ENCODE data around the gene GHITM. TPM values are rescaled to one million over a fixed set of nuclear protein-coding genes. Genes with fewer than 3 reads are reported as not detected.

Gene GHITM, protein sequence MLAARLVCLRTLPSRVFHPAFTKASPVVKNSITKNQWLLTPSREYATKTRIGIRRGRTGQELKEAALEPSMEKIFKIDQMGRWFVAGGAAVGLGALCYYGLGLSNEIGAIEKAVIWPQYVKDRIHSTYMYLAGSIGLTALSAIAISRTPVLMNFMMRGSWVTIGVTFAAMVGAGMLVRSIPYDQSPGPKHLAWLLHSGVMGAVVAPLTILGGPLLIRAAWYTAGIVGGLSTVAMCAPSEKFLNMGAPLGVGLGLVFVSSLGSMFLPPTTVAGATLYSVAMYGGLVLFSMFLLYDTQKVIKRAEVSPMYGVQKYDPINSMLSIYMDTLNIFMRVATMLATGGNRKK
- polyA plus RNA-seq = 378 and 423 TPM in 2 replicates

DNA sequence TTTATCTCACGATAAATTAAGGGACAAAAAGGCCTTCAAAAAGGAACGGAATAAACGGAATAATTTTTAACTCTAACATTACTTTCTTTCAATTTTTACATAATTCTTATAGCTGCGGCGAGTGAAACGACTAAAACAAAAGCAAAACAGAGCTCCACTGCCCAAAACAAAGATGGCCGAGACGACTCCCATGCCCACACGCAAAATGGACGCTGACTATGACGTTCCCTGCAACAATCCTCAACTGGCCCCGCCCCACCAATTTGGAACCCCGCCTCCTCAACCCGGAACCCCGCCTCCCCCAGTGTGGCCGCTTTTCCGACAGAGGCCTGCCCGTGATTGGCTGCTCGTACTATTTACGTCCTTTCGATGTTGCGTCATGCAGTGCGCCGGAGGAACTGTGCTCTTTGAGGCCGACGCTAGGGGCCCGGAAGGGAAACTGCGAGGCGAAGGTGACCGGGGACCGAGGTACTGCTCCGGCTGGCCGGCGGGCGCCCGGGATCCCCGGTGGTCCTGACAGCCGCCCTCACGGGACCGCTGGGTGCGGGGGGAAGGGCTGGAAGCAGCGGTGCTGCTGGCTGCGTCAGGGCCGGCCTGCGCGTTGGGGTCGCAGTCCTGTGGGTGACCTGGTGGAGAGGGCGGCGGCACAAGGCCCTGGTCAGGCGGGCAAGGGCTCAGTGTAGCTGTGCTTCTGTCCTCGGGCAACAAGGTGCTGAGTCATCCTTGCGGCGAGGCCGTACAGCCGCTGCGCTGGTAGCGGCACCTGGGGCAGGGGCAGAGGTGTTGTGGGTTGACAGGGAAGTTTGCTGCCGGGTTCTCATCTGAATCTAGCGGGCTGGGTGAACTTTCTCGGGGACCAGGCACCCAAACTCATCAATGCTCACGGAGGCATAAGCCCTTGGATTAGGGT is at the start of gene GHITM:
Gene GHITM (plus strand): TSS at position 384 of the 910 bp plus-strand sequence. CDS start 1,992 bp downstream, outside the sequence.

DNA sequence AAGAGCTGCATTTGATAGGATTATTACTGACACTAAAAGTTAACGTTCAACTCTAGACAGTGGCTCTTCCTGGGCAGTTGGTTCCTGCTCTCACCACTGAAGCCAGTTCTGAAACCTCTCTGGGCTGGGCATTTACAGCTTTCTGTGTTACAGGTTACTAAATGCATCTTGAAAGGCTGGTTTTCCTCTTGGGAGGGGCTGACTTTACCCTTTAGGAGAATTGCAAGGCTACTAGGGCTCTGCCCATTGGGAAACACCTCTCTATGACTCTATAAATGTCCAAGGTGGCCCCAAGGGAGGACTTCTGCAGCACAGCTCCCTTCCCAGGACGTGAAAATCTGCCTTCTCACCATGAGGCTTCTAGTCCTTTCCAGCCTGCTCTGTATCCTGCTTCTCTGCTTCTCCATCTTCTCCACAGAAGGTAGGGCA is 34.2 kb downstream of the GHITM start, which contains the start of gene GPR15LG:
Gene GPR15LG (plus strand): TSS at position 301 of the 429 bp plus-strand sequence. CDS start 51 bp downstream, at position 352.

DNA sequence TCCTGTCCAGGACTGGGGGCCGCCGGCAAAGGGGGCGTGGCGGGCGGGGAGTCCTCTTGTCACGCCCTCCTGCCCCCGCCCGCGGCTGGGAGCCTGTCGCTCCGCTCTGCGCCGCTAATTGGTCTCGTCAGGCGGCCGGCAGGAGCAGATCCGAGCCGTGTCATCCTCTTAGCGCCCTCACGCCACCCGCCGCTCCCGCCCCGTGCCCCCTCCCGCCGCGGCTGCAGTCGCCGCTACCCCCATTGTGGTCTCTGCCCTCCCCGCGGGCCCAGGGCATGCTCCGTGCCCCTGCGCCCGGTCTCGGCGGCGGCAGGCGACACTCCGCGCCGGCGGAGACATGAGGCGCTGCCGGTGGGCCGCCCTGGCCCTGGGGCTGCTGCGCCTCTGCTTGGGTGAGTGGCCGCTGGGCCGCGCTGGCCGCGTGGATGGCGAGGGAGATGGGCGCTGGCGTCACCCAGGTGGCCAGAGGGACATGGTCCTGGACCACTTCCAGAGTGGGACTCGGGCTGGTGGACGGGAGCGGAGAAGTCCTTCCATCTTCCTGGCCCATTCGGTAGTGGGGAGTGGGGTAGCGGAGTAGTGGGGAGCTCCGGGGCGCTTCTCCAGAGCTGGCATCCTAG is 55.2 kb downstream of the GHITM start, which contains the start of gene CDHR1:
Gene CDHR1 (plus strand): TSS at position 114 of the 620 bp plus-strand sequence. CDS start 224 bp downstream, at position 338.

Other genes starting within 250 kb of the GHITM start
- gene GPR15LG, start 34.3 kb downstream of the GHITM start, polyA plus RNA-seq = not detected in 2 replicates
- 0.20 and 0.85 TPM in 2 replicates for gene CDHR1, start 55.0 kb downstream of the GHITM start, polyA plus RNA-seq
- gene LRIT2, start 86.0 kb downstream of the GHITM start, polyA plus RNA-seq = 0.27 TPM in 1 of 2 replicates, not detected in the other
- gene LRIT1, start 102.0 kb downstream of the GHITM start, polyA plus RNA-seq = not detected in 2 replicates
- 3.0 and 5.1 TPM in 2 replicates for gene RGR, start 105.5 kb downstream of the GHITM start, polyA plus RNA-seq
- 55.8 and 58.6 TPM in 2 replicates for gene CCSER2, start 189.1 kb downstream of the GHITM start, polyA plus RNA-seq

Measured in Purkinje cell (primary cell).